ENCODE data around the gene EXOC6. TPM values are rescaled to one million over a fixed set of nuclear protein-coding genes. Genes with fewer than 3 reads are reported as not detected.

The EXOC6 gene
- total and polyA plus RNA-seq, 10 donors, result 7.0 to 40.0 (median 25.4) TPM

DNA sequence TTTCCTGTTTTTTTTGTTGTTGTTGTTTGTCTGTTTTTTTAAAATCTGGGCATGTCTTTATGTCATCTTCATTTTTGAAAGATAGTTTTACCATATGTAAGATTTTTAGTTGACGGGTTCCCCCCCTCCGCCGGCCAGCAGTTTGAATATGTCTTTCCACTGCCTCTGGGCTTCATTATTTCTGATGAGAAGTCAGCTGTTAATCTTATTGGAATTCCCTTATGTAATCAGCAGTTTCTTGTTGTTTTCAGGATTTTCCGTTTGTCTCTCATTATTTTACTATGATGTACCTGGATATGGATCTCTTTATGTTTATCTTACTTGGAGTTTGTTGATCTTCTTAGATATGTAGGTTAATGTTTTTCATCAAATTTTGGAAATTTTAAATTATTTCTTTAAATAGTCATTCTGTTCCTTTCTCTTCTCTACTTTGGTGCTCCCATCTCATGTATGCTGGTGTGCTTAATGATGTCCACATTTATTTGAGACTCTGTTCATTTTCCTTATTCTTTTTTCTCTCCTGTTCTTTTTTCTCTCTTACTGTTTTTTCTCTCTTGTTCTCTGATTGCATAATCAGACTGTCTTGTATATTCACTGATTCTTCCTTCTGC is 9.7 kb downstream of the EXOC6 start:
- 92 to 97% (median 94%) methylated on average over 4 of the region's 4 CpGs for WGBS, 5 donors
- H3K27ac ChIP-seq, result no peak overlapping the region
- no peaks in the 10 kb centered on the region for H3K27me3 ChIP-seq (replicated peaks in 1 of 7)
- peaks cover 7 to 42% (median 36%) of the 10 kb centered on the region in 8 donors for H3K9me3 ChIP-seq
- H3K36me3 ChIP-seq, result no peaks in the 10 kb centered on the region
- intact Hi-C loops (cut with DNase I; ENCODE audit: low total_unique reads), result no loop called here
- no peak overlapping the region for H3K4me3 ChIP-seq
- no peak for DNase-seq
- H3K4me1 ChIP-seq, result peaks cover 0 to 14% (median 0%) of the 10 kb centered on the region in 6 donors
- no peak for TF ChIP-seq POLR2AphosphoS5 (IDR thresholded peaks at IDR 0.05)

DNA sequence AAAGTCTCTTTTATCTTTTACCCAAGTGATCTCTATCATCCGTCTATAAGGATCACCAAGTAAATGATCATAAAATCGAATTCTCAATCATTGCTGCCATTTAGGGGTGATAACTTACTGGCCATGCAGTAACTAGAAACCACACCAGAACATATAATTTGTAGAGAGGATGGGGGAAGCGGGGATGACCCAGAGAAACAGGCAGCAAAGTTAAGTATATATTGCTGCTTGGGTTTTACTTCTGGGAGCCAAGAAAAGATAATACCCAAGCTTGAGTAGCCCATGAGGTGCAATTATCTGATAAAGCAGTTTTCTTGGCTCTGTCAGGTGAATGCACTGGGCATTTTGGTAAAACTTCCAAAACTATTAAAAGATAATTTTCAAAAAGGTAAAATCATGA is 18.9 kb downstream of the EXOC6 start:
- WGBS, 5 donors, result 93 to 98% (median 95%) methylated on average over 3 of the region's 3 CpGs
- H3K27ac ChIP-seq, result no peak overlapping the region

DNA sequence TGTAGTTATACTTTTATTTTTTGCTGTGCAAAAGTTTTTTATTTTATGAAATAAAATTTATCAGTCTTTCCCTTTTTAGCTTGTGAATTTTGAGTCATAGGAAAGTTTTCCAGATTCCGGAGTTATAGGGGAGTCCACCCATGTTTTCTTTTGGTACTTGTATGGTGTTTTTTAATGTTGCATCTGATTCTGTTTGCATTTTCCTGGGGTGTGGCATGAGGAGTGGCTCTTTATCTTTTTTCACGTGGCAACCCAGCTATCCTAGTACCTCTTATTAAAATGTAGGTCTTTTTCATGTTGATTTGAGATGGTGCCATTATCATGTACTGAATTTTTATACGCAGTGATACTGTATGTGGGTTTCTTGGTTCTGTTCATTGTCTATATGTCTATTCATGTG is 19.7 kb downstream of the EXOC6 start:
- Histone ChIP-seq H3K27me3 (replicated peaks in 1 of 7) (no peaks in the 10 kb centered on the region), H3K36me3 (no peaks in the 10 kb centered on the region), H3K4me1 (peaks cover 3 to 37% (median 7%) of the 10 kb centered on the region in 6 donors), H3K27ac (no peak overlapping the region), H3K4me3 (no peak overlapping the region), H3K9me3 (no peaks in the 10 kb centered on the region)
- no peak for DNase-seq
- intact Hi-C loops (cut with DNase I; ENCODE audit: low total_unique reads), result no loop called here
- TF ChIP-seq, protein P1, sequence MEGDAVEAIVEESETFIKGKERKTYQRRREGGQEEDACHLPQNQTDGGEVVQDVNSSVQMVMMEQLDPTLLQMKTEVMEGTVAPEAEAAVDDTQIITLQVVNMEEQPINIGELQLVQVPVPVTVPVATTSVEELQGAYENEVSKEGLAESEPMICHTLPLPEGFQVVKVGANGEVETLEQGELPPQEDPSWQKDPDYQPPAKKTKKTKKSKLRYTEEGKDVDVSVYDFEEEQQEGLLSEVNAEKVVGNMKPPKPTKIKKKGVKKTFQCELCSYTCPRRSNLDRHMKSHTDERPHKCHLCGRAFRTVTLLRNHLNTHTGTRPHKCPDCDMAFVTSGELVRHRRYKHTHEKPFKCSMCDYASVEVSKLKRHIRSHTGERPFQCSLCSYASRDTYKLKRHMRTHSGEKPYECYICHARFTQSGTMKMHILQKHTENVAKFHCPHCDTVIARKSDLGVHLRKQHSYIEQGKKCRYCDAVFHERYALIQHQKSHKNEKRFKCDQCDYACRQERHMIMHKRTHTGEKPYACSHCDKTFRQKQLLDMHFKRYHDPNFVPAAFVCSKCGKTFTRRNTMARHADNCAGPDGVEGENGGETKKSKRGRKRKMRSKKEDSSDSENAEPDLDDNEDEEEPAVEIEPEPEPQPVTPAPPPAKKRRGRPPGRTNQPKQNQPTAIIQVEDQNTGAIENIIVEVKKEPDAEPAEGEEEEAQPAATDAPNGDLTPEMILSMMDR (IDR thresholded peaks at IDR 0.05 in 8 of 11, conservative IDR thresholded peaks at IDR 0.05 in 3 of 11), result no peak
- no peak for TF ChIP-seq POLR2A (IDR thresholded peaks at IDR 0.05)
- no peak for TF ChIP-seq POLR2AphosphoS5 (IDR thresholded peaks at IDR 0.05)
- WGBS, 5 donors, result 80 to 92% (median 82%) methylated on average over 3 of the region's 3 CpGs

More for the DNA sequence above, 18.9 kb downstream of the EXOC6 start:
- Histone ChIP-seq H3K9me3 (no peaks in the 10 kb centered on the region), H3K36me3 (no peaks in the 10 kb centered on the region), H3K27me3 (replicated peaks in 1 of 7) (no peaks in the 10 kb centered on the region), H3K4me3 (no peak overlapping the region), H3K4me1 (peaks cover 0 to 35% (median 0%) of the 10 kb centered on the region in 6 donors)
- TF ChIP-seq POLR2A (IDR thresholded peaks at IDR 0.05) (no peak), POLR2AphosphoS5 (IDR thresholded peaks at IDR 0.05) (no peak)
- TF ChIP-seq, protein P1 (IDR thresholded peaks at IDR 0.05 in 8 of 11, conservative IDR thresholded peaks at IDR 0.05 in 3 of 11), result no peak
- intact Hi-C loops (cut with DNase I; ENCODE audit: low total_unique reads), result no loop called here
- DNase-seq, result no peak

DNA sequence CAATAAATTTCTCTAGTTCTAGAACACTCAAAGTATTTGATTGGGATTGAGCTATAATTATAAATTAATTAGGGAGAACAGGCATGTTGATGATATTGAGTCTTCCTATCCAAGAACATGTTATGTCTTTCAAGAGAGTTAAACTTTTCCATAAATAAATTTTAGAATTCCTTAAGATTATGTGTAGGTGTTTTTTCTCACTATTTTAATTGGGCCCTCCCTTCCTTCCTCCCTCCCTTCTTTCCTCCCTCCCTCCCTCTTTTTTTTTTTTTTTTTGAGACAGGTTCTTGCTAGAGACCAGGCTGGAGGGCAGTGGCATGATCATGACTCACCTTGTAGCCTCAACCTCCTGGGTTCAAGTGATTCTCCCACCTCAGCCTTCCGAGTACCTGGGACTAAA is 20.2 kb downstream of the EXOC6 start:
- WGBS, 5 donors, result 90 to 100% (median 94%) methylated on average over 1 of the region's 1 CpG
- H3K4me3 ChIP-seq, result no peak overlapping the region
- H3K27me3 ChIP-seq (replicated peaks in 1 of 7), result no peaks in the 10 kb centered on the region
- no peaks in the 10 kb centered on the region for H3K36me3 ChIP-seq
- H3K4me1 ChIP-seq, result peaks cover 6 to 39% (median 12%) of the 10 kb centered on the region in 6 donors
- intact Hi-C loops (cut with DNase I; ENCODE audit: low total_unique reads), result no loop called here
- TF ChIP-seq POLR2AphosphoS5 (IDR thresholded peaks at IDR 0.05) (no peak), POLR2A (IDR thresholded peaks at IDR 0.05) (no peak)
- TF ChIP-seq, protein P1 (IDR thresholded peaks at IDR 0.05 in 8 of 11, conservative IDR thresholded peaks at IDR 0.05 in 3 of 11), result no peak
- no peak for DNase-seq
- no peaks in the 10 kb centered on the region for H3K9me3 ChIP-seq
- H3K27ac ChIP-seq, result no peak overlapping the region
